A673 (cell line): ENCODE data around the gene GSAP.

Experiments used
- EZH2 ChIP-seq: fragments of 200-600 bp; sonication (generic); IDR thresholded peaks from 2 replicates; pipeline ENCODE4 v1.6.1; 2017; ENCODE audit warnings: borderline replicate concordance, low read depth, mild to moderate bottlenecking, mixed read lengths, antibody characterized with exemption, low read length; ENCODE audit not compliant: poor library complexity, severe bottlenecking
- TF ChIP-seq, protein P1 (sequence below): fragments of 300-800, 200-600 bp; sonication (generic); conservative IDR thresholded peaks from 2 replicates; pipeline ENCODE4 v1.5.1; 2017; ENCODE audit warnings: low read depth, mild to moderate bottlenecking, antibody characterized with exemption, low read length, moderate library complexity, mixed read lengths

GRCh38 chr7:77465256-77465655, 49.1 kb upstream of the GSAP start:
- TF ChIP-seq, protein P1, sequence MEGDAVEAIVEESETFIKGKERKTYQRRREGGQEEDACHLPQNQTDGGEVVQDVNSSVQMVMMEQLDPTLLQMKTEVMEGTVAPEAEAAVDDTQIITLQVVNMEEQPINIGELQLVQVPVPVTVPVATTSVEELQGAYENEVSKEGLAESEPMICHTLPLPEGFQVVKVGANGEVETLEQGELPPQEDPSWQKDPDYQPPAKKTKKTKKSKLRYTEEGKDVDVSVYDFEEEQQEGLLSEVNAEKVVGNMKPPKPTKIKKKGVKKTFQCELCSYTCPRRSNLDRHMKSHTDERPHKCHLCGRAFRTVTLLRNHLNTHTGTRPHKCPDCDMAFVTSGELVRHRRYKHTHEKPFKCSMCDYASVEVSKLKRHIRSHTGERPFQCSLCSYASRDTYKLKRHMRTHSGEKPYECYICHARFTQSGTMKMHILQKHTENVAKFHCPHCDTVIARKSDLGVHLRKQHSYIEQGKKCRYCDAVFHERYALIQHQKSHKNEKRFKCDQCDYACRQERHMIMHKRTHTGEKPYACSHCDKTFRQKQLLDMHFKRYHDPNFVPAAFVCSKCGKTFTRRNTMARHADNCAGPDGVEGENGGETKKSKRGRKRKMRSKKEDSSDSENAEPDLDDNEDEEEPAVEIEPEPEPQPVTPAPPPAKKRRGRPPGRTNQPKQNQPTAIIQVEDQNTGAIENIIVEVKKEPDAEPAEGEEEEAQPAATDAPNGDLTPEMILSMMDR, result no peak
- no peak for TF ChIP-seq EZH2
